GM18499 (cell line): ENCODE results near the gene KRTAP5-2.

ENCODE experiments used
- ATAC-seq: cut with Tn5 transposase; IDR thresholded peaks from one replicate; pipeline ENCODE4 v1.9.1; 2021; ENCODE audit warnings: moderate number of reproducible peaks; ENCODE audit not compliant: insufficient read depth, unreplicated experiment

KRTAP5-2 gene

DNA sequence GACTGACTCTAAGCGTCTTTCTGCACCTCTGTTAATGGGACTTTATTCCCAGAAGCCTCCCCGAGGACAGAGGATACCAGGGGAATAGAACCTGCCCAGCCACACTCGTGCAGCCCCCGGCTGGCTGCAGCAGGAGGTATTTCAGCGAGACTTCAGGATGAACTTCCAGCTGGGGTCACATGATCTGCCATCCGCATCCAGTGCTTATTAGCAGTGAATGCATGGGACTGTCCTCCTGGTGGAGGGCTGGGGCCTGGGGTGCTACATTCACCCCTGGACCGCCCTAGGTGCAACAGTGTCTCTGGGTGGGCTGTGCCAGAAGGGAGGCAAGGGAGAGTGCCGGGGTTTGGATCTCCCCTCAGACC, 27.6 kb downstream of the KRTAP5-2 start:
- no peak for ATAC-seq

DNA sequence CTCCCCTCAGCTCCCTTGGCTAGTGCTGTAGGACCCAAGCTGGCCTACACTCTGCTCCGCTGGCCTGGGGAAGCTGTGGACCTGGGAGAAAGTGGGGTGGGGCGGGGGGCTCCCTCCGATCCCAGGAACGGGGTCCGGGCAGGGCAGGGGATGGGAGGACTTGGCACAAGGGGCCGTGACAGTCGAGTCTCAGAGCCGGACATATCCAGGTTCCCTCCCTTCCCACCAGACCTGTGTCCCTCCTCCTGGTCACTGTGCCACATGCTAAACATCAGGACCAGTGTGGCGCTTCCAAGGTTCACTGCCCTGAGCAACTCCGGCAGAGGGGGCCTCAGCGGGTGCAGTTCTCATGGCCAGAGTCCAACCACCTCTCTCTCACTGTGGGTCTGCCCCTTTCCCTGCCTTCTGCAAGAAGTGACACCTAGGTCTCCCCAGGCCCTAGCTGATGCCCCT, 28.1 kb downstream of the KRTAP5-2 start:
- no peak for ATAC-seq

DNA sequence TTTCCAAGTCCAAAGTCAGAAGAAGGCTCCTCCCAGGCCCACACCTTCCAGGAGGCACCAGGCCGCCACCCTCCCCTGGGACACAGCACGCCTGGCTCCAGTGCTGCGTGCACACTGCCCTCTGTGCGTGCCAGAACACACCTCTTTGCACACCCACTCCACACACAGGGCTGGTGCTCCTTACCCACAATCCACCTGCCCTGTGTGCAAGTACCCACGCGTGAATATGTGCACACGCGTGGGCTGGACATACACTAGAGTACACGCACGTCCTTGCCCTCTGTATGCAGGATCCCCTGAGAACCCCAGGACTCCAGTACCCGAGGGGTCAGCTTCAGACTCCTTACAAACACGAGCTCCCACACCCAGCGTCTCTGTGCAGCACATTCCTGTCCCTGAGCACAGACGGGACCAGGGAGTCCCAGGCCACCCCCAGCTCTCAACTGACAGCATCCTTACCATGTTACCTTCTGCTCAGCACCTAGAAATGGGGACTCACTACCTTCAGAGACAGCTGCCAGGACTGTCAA, 28.8 kb downstream of the KRTAP5-2 start:
- no peak for ATAC-seq

DNA sequence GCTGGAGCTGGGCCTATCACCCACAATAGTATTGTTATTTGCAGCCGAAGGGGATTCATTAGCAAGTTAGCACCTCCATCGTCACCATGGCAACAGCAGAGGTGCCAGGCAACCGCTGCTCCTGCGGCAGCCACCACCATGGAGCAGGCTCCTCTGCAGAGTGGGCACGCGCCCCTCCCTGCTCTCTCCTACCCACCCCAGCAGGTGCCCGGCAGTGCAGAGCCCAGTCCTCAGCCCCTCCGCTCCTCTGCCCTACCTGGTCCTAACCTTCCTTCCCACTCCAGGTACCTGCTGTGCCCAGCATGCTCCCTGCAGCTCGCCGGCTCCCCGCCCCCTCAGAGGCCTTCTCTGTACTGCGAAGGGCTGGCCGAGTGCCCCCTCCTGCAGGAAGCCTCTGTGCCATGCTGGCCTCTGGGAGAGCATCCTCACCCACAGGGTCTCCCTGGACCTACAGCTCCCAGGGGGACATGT, 29.6 kb downstream of the KRTAP5-2 start:
- no peak for ATAC-seq

DNA sequence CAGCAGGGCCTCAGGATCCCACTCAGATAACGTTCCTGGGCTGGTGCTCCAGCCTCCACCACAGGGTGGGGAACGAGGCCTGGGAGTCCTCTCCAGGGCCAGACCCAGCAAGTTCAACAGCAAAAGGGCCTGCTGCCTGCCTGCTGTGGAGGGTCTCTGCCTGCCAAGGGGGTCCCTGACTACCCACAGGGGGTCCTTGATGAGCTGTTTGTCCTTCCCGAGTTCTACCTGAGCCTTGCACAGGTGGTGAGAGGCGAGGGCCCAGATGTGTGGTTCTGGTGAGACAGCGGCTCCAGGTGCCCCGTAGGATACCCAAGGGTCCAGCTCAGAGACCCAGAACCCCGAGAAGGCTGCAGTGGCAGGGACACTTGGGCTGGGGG, 30.4 kb downstream of the KRTAP5-2 start:
- ATAC-seq = no peak

DNA sequence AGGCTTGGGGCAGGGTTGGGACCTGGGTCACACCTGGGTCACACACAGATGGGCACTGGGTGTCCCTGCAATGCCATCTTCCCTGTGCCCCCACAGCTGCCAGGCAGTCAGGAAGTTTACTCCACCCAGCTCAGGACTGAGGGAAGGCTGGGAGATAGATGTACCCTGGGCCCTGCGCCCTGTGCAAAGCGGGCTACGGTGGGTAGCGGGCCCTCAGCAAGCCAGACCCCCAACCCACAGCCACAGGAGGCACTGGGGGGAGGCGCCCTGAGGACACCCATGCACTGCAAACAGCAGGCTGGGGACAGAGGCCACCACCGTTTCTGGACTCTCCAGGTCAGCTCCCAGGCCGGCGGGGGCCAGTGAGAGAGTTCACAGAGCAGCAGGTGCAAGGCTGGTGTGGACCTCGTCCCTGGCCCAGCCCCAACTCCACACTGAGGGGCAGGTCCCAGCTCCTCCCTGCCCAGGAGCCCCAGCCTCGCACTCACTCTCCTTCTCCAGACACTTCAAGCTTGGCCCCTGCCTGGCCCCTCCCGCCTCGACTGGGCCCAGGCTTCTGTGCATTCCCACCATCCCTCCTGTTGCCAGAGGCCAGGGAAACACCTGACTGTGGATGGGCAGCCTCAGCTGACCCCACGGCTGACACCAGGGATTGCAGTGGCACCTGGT, 30.9 kb downstream of the KRTAP5-2 start:
- no peak for ATAC-seq

DNA sequence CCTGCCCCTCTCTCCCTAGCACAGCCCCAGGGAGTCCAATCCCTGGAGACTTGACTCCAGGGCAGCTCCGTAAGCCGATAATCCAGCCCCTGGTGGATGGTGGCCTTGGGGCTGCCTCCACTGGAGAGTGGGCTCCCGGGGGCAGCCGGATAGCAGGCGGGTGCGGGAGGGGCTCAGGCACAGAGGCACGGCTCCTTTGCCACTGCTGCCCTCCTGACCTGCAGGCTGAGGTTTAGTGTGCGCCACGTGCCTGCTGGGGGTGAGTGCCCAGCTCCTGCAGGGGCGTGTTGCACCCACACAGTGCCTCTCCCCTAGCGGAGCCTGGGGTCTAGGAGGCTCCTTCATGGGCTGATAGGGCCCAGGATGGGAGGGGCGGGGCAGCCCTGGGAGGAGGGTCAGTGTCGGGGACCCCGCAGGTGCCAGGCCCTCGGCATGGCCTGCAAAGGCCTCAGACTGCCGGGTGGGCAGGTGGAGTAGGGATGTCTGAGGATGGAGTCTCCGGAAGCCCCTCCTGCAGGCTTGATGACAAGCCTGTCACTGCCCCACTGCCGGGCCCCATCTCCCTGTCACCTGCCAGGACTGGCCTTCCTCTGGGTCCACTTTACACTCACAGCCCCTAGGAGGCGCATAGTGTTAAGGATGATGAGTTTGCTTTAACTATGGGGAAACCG, 31.6 kb downstream of the KRTAP5-2 start:
- ATAC-seq = no peak

DNA sequence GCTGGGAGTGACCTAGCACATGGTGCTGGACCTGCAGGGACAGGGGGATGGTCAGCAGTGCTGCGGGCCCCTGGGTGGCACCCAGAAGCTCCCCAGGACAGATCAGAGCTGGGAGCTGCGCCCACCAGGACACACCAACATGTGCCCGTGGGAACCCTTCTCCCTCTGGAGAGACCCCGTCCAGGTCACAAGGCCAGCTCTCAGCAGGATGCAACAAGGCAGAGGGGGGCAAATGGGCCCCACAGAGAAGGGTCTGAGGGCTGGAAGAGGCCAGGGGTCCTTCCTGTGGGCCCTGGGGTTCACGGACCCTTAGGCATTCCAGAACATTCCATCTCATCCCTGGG, 32.2 kb downstream of the KRTAP5-2 start:
- no peak for ATAC-seq

DNA sequence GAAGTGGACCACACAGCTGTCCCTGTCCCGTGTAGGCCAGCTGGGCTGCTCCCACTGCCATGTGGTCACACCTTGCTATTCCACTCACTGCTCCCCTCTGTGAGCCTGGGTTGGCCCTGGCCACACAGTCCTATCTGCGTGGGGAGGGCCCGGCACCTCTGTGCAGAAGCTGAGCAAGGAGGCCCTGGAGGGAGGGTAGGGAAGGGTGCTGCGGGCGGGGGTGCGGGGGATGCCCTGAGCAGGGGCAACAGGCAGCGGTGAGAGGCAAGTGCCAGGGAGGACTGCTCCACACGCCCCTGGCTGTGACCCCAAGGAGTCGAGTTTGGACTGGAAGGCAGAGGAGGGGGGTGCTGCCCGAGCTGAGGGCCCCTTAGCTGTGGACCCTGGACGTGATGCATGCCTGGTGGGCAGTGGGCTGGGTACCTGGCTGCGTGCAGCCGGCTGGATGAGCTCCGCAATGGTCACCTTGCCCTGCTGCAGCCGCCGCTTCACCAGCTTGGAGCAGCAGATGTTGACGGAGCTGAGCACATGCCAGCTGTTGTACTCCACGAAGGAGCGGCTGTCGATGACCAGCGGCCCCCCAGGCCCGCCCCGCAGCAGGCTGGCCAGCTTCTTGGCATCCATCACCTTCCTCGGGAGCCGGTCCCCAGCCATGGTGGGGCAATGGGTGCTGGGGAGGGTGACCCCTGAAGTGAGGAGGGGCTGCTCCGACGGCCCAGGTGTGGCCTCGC, 32.8 kb downstream of the KRTAP5-2 start:
- no peak for ATAC-seq

DNA sequence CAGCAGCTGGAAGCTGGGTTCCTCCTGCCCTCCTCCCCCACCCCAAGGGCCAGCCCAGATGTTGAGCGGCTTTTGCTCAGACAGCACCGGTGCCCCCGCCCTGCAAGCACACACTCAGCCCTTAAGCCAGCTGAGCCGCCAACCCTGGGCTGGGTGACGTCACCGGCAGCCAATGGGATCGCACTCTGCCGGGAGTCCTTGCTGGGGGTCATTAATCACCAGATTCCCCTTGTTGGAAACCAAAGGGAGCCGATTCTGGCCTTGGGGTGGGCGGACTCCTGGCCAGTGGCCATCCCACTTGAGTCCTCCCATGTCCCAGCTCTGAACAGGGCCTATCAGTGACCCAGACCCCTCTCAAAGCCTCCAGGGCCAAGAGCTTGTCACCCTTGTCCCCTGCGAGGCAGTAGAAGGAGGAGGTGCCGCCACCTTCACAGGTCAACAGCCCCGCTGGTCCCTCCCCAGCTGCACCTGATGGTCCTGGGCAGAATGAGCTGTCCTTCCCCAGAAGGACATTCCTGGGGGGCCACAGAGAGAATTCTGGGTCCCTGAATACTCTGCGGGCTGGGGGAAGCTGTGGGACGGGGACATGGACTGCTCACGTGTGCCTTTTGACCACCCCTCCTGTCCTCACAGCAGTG, 33.4 kb downstream of the KRTAP5-2 start:
- ATAC-seq = no peak

DNA sequence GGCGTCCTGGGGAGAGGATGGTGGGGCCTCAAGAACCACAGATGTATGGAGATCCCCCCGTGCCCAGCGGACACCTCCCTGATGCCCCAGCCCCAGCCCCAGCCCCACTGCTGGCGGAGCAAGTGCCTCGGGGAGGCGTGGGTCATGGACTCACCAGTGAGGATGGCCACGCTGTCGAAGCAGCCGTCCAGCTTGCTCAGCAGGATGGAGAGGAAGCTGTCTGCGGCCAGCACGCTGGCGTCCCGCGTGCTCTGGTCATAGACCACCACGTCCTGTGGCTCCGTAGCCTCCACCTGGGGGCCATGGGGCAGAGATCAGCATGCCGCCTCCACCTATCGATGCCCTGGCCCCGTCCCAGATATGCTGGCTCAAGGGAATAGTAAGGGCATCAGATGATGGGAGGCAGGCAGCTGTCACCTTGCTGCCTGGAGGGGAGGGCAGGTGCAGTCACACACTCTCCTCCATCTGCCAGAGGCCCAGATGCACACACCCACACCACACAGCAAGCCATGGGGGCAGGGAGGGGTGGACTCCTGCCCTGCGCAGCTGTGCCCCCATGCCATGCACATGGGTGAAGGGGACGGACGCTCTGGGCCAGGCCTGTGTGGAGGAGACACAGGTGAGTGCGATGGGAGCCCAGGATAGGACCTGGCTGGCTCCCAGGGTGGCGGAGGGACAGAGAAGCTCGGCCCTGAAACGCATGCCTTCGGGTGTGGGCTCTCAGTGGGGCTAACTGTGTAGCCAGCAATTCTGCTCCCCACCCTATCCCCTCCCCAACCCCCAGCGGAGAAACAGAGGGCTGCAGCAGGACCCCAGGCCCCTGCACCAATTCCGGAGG, 34.2 kb downstream of the KRTAP5-2 start:
- no peak for ATAC-seq

DNA sequence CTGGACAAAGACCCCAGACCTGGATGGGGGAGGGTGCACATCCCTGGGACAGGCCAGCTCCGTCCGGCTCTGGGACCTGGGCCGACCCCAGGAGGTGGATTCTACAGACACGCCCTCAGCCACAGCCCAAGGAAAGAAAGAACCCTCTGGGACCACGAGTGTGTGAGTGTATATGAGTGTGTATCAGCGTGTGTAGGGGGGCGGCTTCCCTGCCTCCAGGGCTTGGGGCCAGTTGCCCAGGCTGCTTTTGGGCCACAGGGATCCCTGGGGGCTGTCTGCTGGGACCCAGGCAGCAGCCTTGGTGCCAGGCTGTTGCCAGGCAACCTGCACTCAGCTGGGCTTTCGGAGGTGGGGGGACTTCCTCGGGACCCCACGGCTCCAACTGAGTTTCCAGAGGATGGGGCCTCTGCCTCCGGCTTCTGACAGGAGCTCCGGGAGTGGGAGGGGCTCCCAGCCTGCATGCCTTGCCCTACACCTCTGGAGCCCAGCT, 34.9 kb downstream of the KRTAP5-2 start:
- ATAC-seq = no peak

DNA sequence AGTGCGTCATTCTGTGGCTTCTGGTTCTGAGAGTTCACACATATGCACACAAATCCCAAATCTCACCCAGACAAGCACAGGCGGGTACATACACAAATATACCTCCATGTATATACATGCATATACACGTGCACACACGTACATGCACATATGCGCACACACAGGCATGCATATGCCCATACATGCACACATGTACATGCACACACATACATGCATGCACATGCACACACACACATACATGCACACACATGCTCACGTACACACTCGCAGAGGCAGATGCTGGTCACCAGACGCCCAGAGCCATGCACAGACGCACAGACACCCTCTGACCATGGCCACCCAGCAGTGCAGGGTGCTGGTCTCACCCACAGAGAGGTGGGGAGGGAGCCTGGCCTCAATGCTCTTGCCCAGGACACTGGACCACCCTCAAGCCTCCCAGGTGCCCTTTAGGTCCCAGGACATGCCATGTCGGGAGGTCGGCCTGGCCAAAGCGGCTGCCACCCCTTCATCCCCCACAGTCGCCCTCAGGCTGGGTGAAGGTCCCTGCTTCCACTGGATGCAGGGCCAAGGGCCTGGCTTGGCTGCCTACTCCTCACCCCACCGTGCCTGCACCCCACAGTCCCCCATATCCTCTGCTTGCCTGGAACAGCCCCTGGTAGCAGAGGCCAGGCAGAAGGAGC, 35.5 kb downstream of the KRTAP5-2 start:
- no peak for ATAC-seq

DNA sequence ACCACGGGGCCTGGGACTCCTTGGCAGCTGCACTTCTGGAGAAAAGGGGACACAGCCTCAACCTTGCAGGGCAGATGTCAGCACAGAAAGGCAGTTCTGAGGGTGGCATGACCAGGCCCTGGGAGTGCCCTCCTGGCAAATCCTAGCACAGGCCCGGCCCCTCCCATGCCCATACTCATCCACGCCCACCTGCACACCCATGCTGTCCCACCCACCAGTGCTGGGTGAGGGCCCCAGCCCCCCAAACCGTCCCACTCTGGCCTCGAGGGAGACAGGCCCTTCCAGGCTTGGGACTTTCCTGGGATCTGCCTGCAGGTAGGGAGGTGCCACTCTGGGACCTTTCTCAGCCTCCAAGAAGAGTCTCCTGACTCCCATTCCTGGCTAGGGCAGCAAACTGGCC, 36.1 kb downstream of the KRTAP5-2 start:
- ATAC-seq = no peak

DNA sequence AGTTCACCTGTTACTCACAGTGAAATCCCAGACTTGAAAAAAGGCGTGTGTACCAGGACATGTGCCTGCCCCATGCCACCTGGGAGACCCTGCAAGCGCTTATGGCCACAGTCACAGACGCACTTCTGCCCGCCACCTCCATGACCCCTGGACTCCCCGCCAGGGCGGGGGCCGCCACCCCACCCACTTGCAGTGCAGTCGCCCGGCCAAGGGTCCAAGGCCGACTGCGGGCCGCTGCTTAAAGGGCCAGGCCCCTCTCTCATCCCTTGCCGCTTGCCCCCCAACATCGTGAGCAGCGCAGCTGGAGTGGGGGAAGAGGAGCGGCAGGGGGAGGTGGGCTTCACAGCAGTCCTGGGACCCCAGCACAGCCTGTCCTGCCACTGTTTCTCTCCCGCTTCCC, 36.8 kb downstream of the KRTAP5-2 start:
- ATAC-seq = no peak

DNA sequence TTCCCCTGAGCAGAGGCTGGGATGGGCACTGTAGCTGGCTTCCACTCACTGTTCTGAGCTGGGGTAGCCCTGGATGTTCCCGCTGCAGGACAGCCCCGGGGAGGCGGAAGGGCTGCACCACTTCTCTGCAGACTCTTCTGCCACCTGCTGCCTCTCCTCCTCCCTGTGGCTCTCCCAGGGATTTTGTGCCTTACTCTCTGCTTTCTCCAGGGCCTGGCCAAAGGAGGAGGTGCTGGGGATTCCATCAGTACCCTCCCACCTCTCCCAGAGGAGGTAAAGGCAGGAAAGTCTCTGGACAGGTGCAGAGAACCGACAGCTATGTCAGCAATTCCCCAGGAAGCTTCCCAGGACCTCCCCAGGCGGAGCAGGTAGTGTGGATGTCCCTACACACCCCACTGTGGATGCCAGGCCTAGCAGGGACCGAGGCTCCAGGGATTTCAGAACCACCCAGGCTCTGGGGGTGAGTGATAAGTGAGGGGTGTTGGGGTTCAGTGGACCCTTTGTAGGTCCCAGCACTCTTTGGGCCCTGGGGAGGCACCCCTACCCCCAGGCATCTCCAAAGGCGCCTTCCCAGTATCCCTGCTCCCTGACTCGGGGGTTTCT, 37.3 kb downstream of the KRTAP5-2 start:
- ATAC-seq = no peak

DNA sequence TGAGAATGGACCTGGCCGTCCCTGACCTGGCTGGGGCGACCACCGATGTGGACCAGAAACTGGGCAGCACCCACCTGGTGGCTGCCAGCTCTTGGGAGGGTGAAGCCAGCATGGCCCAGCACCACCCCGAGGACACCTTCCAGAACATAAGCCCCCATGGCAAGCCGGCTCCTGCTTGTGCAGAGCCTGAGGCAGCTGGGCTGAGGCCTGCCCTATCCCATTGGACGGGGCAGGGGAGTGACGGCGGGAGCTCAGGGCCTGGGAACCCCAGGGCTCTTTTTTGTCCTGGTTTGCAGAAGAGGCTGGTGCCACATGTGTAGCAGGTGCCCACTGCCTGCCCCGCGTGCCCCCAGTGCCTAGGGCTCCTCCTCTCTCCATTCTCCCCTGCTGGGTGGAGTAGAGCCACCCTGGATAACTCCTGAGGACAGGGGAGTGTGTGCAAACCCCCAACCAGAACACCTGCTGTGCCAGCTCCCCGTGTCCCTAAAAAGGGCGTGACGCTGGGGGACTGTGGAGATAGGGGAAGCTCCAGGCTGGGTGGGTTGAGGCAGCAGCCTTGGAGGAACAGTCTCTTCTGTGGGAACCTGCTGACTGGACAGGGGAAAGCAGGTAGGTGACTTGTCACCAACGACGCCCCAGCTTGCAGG, 38.0 kb downstream of the KRTAP5-2 start:
- no peak for ATAC-seq
